GM18508 (cell line): ENCODE measurements around the gene CYB5D1.

Source experiments
- ATAC-seq: cut with Tn5 transposase; IDR thresholded peaks from one replicate; pipeline ENCODE4 v1.9.1; 2021; ENCODE audit warnings: moderate number of reproducible peaks; ENCODE audit not compliant: insufficient read depth, unreplicated experiment

The CYB5D1 gene

GRCh38 chr17:7833011-7833794 lies 24.6 kb upstream of the CYB5D1 start:
- ATAC-seq, result no peak

- no peak for ATAC-seq
These were observed 23.8 kb upstream of the CYB5D1 start, which contains the start of gene KDM6B for GRCh38 chr17:7833795-7834541. KDM6B (plus strand) TSS chr17:7834217; CDS start chr17:7845555, 11,338 bp downstream.

- ATAC-seq, result no peak
These were observed 23.3 kb upstream of the CYB5D1 start for GRCh38 chr17:7834542-7834956.

GRCh38 chr17:7834957-7835813 lies 22.6 kb upstream of the CYB5D1 start:
- ATAC-seq, result no peak

DNA sequence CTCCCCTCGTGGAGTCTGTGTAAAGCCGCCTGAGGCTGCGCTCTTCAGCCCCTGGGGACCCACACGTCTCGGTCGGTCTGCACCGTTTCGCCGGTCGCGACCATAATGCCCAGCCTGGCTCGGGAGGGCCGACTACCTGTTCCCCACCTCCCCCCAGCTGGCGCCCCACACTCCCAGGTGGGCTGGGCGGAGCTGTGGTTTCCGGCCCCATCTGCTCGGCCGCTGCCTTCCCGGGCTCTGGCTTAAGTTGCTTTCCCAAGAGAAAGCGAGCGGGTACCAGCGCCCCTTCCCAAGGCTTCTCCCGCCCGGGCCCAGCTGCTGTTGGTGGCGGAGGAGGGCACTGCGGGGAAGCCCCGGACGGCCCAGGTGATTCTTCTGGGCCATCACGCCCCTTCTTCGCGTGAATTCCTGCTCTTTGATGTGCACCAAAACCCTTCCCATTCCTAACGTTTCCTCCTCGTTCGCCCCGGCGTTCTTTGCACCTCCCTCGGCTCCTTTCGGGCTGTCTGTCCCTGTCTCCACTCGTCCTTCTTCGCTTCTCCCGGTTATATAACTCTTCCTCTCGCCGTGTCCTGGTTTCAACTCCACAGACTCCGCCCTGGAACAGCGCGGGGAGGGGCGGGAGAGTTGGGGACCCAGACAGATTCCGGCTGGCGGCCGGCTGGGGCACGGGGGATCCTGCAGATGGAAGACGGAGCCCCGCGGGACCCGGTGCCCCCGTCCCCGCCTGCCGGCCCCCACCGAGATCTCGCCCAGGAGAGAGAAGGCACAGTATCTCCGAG lies 21.8 kb upstream of the CYB5D1 start:
- no peak for ATAC-seq

- no peak for ATAC-seq
These were observed 21.0 kb upstream of the CYB5D1 start for GRCh38 chr17:7836596-7837407.

DNA sequence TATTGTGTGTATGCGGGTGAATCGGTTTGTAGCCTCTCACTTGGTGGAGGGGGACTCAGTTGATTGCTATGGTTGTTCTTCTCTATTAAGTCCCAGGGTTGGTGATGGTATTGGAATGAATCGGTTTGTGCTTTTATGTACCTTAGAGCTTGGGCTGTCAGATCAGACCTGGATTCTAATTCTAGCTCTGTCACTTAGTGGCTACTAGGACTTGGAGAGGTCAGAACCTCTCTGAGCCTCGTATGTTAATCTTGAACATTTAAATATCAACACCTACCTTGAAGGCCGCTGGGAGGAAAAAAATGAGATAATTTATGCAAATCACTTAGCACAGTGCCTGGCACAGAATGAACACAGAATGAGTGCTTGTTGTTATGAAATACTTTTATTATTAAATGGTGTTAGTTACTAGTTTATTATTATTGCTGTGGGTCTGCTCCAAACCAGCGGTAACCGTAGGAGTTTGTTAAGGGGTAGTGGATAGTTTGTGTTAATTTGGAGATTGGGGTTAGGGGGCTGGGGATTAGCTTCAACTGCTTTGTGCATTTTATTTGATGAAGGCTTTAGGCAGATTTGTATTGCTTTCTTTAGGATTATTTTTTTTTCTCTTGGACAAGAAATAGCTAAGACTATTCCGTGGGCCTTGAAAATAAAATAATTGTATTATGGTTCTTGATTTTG lies 20.3 kb upstream of the CYB5D1 start:
- no peak for ATAC-seq

DNA sequence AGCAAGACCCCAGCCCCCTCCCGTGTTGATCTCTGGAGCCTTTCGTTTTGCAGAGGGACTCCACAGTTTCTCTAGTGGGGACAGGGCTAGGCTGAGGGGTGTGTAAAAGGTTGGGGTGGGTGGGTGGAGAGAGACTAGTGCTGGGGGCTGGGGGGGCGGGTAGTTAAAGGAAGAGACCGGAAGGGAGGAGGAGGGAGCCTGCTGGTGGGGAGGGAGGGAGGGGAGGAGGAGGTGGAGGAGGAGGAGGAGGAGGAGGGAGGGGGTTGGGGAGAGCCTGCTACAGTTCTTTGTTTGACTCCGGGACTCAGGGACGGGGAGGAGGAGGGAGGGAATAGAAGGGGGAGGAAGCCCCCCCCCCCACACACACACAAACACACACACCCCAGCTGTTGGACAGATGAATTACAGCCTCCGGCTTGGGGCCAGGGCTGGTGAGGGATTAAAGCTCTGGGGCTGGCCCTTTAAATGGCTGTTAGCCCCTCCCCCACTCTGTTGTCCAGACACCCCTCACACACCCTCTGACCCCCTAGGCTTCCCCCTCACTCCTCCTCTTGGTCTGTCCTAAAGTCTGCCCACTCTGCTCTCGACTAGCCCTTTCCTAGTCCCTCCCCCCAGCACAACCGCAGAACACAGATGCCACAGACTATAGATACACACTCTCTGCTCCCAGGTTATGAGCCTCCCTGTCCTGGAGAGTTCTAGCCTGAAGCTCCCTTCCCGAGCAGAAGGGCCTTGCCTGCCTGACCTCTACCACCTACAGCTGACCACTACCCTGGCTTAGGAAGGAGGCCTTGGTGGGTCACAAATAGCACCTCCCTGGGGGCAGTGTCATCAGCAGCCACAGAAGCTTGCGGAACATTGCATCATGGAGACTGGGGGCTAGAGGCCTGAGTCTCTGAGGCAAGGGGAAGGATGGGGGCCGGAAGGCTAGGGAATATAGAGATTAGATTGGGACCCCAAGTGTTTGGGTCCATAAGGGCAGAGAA lies 19.4 kb upstream of the CYB5D1 start:
- no peak for ATAC-seq

DNA sequence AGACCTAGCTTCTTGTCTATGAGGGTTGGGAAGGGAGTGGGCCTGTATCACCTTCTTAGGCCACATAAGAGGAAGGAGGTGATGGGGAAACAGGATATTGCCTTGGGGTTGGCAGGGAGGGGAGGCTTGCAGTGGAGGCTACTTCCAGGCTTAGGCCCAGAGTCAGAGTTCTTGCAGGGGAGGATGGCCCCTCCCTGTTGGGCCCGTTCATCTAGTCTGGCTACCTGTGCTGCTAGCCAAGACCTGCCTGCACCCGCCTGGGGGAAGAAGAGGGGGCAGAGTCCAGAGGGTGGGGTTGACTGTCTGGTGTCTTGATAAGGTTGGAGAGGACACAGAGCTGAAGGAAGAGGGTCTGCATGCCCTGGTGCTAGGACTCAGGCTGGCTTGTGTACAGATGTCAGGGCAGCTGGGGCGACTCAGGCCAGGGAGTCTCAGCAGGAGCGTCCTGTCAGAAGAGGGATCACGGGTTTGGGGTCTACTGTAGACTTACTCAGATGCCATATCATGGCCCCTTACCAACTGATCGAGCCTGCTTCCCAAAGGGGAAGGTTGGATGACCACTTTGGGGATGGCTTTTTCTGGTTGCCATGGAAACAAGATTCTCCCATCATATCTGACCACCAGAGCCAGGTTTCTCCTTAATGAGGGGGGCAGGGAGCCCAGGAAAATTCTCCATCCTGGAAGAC lies 18.5 kb upstream of the CYB5D1 start:
- no peak for ATAC-seq

GRCh38 chr17:7839876-7840261 lies 17.9 kb upstream of the CYB5D1 start:
- ATAC-seq, result no peak

- ATAC-seq, result no peak
These were observed 17.4 kb upstream of the CYB5D1 start for GRCh38 chr17:7840441-7840840.

DNA sequence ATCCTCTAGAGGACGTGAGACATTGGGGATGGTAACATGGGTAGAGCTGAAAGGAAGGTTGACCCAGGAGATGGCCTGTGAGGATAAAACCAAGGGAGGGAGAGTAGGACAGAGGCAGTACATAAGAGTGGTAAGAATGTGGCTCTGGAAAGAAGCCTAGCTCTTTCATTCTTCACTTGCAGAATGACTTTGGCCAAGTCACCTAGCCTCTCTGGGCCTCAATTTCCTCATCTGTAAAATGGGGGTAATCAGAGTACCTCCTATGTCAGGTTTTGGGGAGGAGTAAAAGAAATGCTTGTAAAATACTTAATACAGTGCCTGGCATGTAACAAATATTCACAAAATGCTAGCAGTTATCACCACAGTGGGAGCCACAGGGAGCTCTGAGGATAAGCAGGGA lies 16.9 kb upstream of the CYB5D1 start:
- ATAC-seq, result no peak

DNA sequence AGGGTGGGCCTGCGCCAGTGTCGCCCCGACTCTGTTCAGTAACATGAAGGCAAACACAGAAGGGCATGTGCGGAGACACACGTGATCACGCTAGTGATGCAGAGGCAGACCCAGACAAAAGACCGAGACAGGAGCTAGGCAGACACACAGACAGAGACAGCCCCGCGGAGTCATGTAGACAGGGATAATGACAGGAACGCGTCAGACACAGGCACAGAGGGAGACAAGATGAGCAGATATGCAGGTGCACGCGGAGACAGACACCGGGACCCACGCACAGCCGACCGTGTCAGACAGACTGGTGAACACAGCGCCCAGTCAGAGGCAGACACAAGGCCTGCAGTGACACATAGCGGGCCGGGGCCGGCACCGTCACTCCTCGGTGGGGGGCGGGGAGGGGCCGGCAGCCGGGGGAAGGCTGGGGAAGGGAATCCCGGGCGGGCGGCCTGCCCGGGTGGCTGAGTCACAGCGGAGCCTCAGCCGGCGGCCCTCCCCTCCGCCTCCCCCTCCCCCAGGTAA lies 16.3 kb upstream of the CYB5D1 start:
- ATAC-seq, result no peak

DNA sequence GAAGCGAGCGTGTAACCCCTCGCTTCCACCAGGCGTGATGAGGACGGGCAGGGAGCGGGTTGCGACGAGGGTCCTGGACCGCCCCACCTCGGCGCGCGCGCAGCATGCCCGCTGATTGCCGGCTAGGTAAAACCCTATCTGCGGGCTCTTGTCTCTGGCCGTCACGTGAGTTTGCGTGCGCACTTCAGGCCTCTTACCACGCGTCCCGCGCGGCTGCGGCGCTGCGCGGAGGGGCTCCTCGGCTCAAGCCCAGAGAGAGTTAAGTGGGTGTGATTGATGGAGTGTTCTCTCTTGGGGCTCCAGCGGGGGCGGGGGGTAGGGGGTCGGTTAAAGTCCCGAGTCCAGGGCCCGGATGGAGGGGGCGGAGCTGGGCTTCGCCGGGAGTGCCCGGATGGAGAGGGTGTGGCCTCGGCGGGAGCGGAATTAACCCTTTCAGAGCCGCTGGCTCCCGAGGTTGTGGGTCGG lies 15.9 kb upstream of the CYB5D1 start:
- no peak for ATAC-seq

DNA sequence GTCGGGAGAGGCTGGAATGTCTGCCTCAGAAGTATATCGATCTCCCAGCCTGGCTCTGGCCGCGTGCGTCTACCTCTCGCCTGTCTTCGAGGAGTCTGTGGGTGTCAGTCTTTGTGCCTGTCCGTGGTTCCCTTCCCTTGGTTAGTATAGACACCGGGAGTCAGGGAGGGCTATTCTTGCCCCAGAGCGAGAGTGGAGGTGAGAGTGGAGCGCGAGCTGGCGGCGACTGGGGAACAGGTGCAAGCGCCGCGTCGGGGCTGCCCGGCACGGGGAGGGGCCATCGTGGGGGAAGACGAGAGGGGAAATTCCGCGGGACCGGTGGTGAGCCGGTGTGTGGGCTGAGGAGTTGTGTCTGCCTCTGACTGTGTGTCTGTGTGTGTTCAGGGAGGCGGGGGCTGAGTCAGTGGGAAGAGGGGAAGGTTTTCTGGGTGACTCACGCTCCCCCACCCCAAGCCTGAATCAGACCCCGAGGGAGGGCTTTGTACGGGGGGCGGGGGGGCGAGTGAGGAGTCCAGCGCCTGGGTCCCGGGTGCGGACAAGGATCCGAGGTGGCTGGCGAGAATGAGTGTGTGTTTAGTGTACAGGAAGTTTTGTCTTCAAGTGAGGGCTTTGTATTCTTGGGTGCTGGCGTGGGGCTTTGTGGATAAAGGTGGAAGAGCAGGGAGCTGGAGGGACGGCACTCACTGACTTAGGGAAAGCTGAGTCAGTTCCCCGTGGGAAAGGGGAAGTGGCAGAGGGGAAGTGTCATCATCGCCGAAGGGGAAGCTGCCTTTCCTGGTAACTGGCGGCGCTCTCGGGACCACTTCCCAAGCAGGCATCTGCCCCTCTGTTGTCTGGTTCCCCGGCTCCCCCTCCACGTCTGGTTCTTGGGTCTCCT lies 15.2 kb upstream of the CYB5D1 start:
- no peak for ATAC-seq

- ATAC-seq, result no peak
These were observed 14.6 kb upstream of the CYB5D1 start for GRCh38 chr17:7843257-7843535.
